Stomach smooth muscle (tissue), 2 donors: ENCODE measurements around the gene BLM.

ENCODE experiments used
- H3K27ac ChIP-seq: one replicate; pipeline ENCODE4 v1.7.0; 2013; ENCODE audit warnings: mild to moderate bottlenecking, low read length, inconsistent platforms
- H3K27me3 ChIP-seq, 2 donors: one replicate each; pipeline ENCODE4 v1.7.0; 2013; ENCODE audit warnings: low read length in 2 of 2; ENCODE audit not compliant: insufficient read depth in 2 of 2, control insufficient read depth in 1 of 2
- H3K36me3 ChIP-seq, 2 donors: one replicate each; pipeline ENCODE4 v1.7.0; 2013; ENCODE audit warnings: low read length in 2 of 2; ENCODE audit not compliant: control insufficient read depth in 2 of 2, insufficient read depth in 2 of 2
- H3K4me1 ChIP-seq: one replicate; pipeline ENCODE4 v1.7.0; 2013; ENCODE audit warnings: low read length; ENCODE audit not compliant: control insufficient read depth, insufficient read depth
- H3K4me3 ChIP-seq, 2 donors: one replicate each; pipeline ENCODE4 v1.7.0; 2013; ENCODE audit warnings: low read length in 2 of 2
- H3K9ac ChIP-seq, 2 donors: one replicate each; pipeline ENCODE4 v1.7.0; 2013; ENCODE audit warnings: low read length in 2 of 2, mild to moderate bottlenecking in 1 of 2
- H3K9me3 ChIP-seq, 2 donors: one replicate each; pipeline ENCODE4 v1.7.0; 2013; ENCODE audit warnings: low read length in 2 of 2; ENCODE audit not compliant: control insufficient read depth in 2 of 2
- donor health status: healthy.
- donor health status: Pancreatic carcinoma.

The BLM gene

DNA sequence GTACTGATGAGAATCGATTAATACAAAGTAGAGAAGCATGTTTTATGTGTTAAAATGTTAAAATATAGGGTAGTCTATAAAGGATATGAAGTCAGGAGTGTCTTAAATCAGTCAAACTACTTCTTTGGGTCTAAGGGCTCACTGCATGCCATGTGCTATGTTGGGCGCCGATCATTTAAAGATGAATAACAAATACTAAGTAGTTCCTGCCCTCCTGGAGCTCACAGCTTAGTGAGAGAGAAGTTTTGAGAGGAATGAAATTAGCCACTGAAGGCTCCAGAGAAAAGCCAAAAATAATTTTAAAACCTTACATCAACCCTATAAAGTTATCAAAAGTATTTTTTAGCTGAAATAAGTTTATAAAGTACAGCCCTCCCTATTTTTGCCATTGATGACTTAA is 44.5 kb downstream of the BLM start:
- H3K36me3 ChIP-seq = no peaks in the 10 kb centered on the region
- no peak overlapping the region for H3K4me3 ChIP-seq
- no peak overlapping the region for H3K9ac ChIP-seq
- H3K4me1 ChIP-seq = no peaks in the 10 kb centered on the region
- no peak overlapping the region for H3K27ac ChIP-seq
- H3K27me3 ChIP-seq = no peaks in the 10 kb centered on the region
- no peaks in the 10 kb centered on the region for H3K9me3 ChIP-seq

DNA sequence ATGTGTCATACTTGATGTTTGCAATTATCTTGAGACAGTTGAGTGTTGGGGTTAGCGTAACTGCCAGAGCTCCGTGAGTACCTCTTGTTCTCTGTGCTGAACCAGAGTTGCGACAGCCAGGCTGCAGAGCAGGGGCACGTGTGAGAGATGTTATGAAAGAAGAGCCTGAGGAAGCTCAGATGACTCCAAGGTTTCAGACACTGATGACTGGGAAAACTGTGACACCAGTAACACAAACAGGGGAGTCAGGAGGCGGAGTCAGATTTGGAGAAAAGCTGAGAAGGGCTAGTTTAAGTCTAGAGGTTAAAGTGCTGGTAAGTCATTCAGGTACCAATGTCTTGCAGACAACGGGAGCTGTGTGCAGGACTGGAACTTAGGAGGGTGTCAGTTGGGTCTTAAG is 45.0 kb downstream of the BLM start:
- H3K27ac ChIP-seq = no peak overlapping the region
- no peak overlapping the region for H3K9ac ChIP-seq
- H3K27me3 ChIP-seq = no peaks in the 10 kb centered on the region
- H3K36me3 ChIP-seq = no peaks in the 10 kb centered on the region
- no peaks in the 10 kb centered on the region for H3K9me3 ChIP-seq
- H3K4me3 ChIP-seq = no peak overlapping the region
- no peaks in the 10 kb centered on the region for H3K4me1 ChIP-seq

DNA sequence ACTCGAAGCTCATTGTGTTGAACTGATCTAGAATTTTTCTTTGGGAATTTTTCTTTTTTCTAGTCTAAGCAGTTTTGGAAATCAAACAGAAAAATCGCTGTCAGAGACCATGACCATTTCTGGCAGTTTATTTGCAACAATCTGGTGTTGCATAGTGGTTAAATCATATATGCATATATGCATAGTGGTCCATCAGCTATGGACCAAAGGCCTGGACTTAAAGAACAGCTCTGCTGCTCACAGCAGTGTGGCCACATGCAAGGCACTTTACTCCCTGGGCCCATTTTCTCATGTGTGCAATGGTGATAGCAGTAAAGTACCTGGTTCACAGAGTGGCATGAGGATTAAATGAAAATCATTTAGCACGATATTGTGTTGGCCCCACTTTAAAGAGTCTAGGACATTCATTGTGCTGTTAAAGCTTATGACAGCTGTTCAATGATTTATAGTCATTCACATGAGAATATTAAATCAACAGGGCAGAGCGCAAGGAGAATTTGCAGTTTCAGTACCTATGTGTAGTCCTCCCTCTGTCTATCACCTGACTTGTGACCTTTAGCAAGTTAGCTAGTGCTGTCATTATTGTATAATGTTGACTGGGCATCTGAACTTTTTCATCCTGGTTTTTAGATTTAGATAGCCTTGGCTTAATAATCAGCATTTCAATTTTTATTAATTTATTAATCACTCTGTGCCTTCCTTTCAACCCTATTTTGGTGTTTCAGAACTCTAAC is 46.4 kb downstream of the BLM start:
- no peak overlapping the region for H3K9ac ChIP-seq
- no peaks in the 10 kb centered on the region for H3K9me3 ChIP-seq
- no peaks in the 10 kb centered on the region for H3K27me3 ChIP-seq
- no peak overlapping the region for H3K4me3 ChIP-seq
- no peaks in the 10 kb centered on the region for H3K4me1 ChIP-seq
- no peaks in the 10 kb centered on the region for H3K36me3 ChIP-seq
- H3K27ac ChIP-seq = no peak overlapping the region

DNA sequence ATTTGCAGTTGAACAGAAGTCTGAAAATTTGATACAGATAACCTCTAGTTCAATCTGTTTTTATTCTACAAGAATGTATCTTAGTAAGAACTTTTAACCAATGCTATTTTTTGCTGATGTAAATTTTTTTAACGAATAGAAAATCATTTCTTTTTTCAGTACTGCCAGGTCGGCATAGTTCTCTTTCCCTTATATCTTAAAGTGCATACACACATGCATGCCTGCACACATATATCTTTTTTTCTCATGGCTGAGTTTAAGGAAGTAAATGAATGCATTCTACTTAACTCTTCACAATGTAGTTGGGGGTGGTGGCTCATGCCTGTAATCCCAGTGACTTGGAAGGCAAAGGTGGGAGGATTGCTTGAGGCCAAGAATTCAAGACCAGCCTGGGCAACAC is 48.4 kb downstream of the BLM start:
- Histone ChIP-seq H3K9me3 (no peaks in the 10 kb centered on the region), H3K27ac (no peak overlapping the region), H3K4me3 (no peak overlapping the region), H3K27me3 (no peaks in the 10 kb centered on the region), H3K4me1 (no peaks in the 10 kb centered on the region), H3K36me3 (no peaks in the 10 kb centered on the region), H3K9ac (no peak overlapping the region)

DNA sequence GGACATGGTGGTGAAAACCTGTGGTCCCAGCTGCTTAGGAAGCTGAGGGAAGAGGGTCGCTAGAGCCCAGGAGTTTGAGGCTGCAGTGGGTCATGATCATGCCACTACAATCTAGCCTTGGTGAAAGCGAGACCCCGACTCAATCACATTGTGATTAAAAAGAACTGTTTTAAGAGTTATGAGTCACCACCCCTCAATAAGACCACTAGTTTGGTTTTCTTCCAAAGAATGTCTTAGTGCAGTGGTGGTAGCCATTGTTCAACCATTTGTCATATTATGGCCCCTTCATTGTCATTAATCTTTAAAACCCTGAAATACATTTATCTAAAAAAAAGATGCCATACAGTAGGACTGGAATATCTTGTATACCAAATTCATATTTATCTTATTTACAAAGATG is 48.8 kb downstream of the BLM start:
- Histone ChIP-seq H3K4me1 (no peaks in the 10 kb centered on the region), H3K4me3 (no peak overlapping the region), H3K9ac (no peak overlapping the region), H3K36me3 (no peaks in the 10 kb centered on the region), H3K9me3 (no peaks in the 10 kb centered on the region), H3K27ac (no peak overlapping the region), H3K27me3 (no peaks in the 10 kb centered on the region)

DNA sequence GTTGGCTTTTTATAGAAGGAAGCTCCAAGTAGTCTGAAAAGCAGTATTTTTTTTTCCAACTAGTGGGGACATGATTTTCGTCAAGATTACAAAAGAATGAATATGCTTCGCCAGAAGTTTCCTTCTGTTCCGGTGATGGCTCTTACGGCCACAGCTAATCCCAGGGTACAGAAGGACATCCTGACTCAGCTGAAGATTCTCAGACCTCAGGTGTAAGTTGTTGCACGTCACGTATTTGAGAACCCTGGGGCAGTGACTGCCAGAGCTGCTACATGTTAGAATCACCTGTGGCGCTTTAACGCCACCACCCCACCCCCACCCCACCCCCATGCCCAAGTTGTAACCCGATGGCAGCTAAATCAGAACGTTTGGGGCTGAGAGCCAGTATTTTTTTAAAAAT is 52.2 kb downstream of the BLM start:
- Histone ChIP-seq H3K9me3 (no peaks in the 10 kb centered on the region), H3K4me1 (no peaks in the 10 kb centered on the region), H3K36me3 (no peaks in the 10 kb centered on the region), H3K27me3 (no peaks in the 10 kb centered on the region), H3K27ac (no peak overlapping the region), H3K9ac (no peak overlapping the region), H3K4me3 (no peak overlapping the region)

DNA sequence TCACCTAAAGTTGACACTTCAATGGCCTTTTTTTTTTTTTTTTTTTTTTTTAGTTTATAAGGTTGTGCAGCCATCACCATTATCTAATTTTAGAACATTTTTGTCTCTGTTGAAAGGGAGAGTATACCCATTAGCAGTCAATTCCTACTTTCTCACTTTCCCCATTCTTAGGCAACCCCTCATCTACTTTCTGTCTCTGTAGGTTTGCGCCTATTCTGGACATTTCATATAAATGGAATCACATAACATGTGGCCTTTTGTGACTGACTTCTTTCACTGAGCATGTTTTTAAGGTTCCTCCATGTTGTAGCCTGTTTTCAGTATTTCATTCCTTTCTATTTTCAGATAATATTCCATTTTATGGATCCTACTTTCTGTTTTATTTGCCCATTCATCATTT is 56.3 kb downstream of the BLM start:
- Histone ChIP-seq H3K27ac (no peak overlapping the region), H3K27me3 (no peaks in the 10 kb centered on the region), H3K4me3 (no peak overlapping the region), H3K9ac (no peak overlapping the region), H3K36me3 (no peaks in the 10 kb centered on the region), H3K4me1 (no peaks in the 10 kb centered on the region), H3K9me3 (no peaks in the 10 kb centered on the region)

DNA sequence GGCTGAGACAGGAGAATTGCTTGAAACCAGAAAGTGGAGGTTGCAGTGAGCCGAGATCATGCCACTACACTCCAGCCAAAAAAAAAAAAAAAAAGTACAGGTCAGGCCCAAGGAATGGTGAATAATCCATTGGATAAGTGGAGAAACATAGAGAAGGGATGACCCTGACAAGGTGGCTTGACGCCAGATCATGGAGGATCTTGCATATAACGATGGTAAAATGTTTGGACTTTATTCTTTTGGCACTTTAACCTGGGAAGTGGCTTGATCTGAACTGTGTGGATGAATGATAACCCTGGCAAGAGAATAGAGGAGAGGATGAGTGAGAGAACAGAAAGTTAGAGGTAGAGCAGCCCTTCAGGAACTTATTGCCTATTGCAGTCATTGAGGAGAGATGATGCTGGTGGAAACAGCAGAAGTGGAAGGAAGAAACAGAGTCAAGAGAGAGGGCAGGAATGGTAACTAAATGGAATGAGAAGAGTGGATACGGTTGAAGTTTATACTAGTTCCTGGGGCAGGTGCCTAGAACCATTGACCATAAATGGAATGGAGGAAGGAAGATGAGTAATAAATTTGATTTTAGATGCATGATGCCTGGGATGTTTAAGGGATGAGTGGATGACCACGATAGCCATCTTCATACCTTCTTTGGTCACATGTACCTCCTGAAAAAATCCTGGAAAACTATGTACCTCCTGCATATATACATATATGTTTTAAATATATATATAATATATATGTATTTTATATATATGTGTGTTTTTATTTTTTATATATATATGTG is 57.8 kb downstream of the BLM start:
- Histone ChIP-seq H3K9me3 (no peaks in the 10 kb centered on the region), H3K9ac (no peak overlapping the region), H3K27me3 (no peaks in the 10 kb centered on the region), H3K4me1 (no peaks in the 10 kb centered on the region), H3K36me3 (no peaks in the 10 kb centered on the region), H3K4me3 (no peak overlapping the region), H3K27ac (no peak overlapping the region)

DNA sequence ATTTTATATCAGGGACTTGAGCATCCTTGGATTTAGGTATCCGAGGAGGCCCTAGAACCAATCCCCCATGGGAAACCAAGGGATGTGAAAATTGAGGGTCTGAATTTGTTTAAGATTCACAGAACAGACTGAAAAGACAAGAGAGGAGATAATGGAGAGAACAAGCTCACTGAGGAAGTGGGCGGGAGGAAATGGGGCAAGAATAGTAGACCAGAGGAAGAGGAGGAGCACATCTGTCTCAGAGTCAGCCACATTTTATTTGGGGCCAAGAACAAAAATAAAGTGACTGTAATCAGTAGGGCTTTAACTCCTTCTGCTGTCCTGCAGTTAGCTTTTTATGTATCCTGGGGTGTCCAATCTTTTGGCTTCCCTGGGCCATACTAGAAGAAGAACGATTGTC is 63.8 kb downstream of the BLM start:
- no peak overlapping the region for H3K27ac ChIP-seq

DNA sequence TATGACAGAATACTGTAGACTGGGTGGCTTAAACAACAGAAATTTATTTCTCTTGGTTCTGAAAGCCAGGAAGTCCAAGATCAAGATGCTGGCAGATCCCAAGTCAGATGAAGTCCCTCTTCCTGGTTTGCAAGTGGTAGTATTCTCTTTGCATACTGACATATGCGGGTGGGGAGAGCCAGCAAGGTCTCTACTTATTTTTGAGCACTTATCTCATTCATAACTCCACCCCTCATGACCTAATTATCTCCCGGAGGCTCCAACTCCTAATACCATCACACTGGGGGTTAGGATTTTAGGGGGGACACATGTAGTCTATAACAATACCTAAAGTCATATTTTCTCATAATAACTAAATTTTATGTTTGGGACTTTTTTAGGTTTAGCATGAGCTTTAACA is 65.3 kb downstream of the BLM start:
- Histone ChIP-seq H3K27me3 (no peaks in the 10 kb centered on the region), H3K27ac (no peak overlapping the region), H3K4me3 (no peak overlapping the region), H3K9me3 (no peaks in the 10 kb centered on the region), H3K9ac (no peak overlapping the region), H3K4me1 (peaks cover 4% of the 10 kb centered on the region), H3K36me3 (no peaks in the 10 kb centered on the region)

More for the DNA sequence above, 63.8 kb downstream of the BLM start:
- Histone ChIP-seq H3K36me3 (no peaks in the 10 kb centered on the region), H3K4me3 (no peak overlapping the region), H3K9me3 (no peaks in the 10 kb centered on the region), H3K27me3 (no peaks in the 10 kb centered on the region), H3K4me1 (peaks cover 4% of the 10 kb centered on the region), H3K9ac (no peak overlapping the region)

DNA sequence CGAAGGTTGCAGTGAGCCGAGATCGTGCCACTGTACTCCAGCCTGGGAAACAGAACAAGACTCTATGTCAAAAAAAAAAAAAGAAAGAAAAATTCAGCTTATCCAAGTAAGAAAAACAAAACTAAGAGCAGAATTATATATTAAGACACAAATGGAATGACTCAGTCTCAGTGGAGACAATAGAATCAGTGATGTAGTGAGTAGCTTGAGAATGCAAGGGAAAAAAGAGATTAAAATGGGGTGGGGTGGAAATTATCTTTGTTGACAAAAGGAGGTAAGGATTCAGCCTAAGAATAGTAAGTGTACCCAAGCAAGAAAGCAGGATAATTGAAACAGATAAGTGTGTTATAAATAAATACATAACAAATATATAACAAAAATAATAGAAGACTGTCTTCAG is 70.7 kb downstream of the BLM start:
- no peak overlapping the region for H3K27ac ChIP-seq
- no peak overlapping the region for H3K4me3 ChIP-seq
- H3K9me3 ChIP-seq = no peaks in the 10 kb centered on the region
- peaks cover 4% of the 10 kb centered on the region for H3K4me1 ChIP-seq
- no peak overlapping the region for H3K9ac ChIP-seq
- no peaks in the 10 kb centered on the region for H3K36me3 ChIP-seq
- no peaks in the 10 kb centered on the region for H3K27me3 ChIP-seq
